Right lobe of liver (tissue), 6 donors: Measurements from ENCODE around the gene SULT4A1. TPM values are rescaled to one million over a fixed set of nuclear protein-coding genes. Genes with fewer than 3 reads are reported as not detected.

Source experiments
- ATAC-seq, 4 donors: fragments of 200-7000 bp; cut with Tn5 transposase; one replicate each; pipeline ENCODE4 v1.9.1; 2020; ENCODE audit warnings: mild to moderate bottlenecking in 4 of 4, moderate library complexity in 4 of 4
- DNase-seq, 3 donors: peaks; one replicate each; pipeline ENCODE4 v3.0.0-alpha.2; 2020
- H3K27ac ChIP-seq, 3 donors: fragments of 200-600 bp; one replicate each; pipeline ENCODE4 v1.8.0; 2022
- H3K27me3 ChIP-seq, 2 donors: fragments of 200-600 bp; one replicate each; pipeline ENCODE4 v1.8.0; 2022
- H3K36me3 ChIP-seq, 4 donors: fragments of 200-600 bp; sonication (generic) in 1 of 4; one replicate each; pipeline versions ENCODE4 v1.5.1 to v1.8.0; 2017 to 2022; ENCODE audit warnings: control low read depth in 1 of 4
- H3K4me1 ChIP-seq, 4 donors: fragments of 200-600 bp; sonication (generic) in 1 of 4; one replicate each; pipeline versions ENCODE4 v1.5.1 to v1.8.0; 2017 to 2022; ENCODE audit warnings: control low read depth in 1 of 4
- H3K4me3 ChIP-seq, 3 donors: fragments of 200-600 bp; one replicate each; pipeline ENCODE4 v1.8.0; 2022
- H3K9me3 ChIP-seq, 4 donors: fragments of 200-600 bp; sonication (generic) in 1 of 4; one replicate each; pipeline versions ENCODE4 v1.5.1 to v1.8.0; 2017 to 2022; ENCODE audit warnings: control low read depth in 1 of 4
- POLR2A ChIP-seq: fragments of 450-650 bp; IDR thresholded peaks from one replicate; pipeline ENCODE4 v1.6.1; 2017; ENCODE audit warnings: antibody characterized with exemption, mild to moderate bottlenecking
- WGBS: methylation state at CpG from one replicate; pipeline ENCODE4 v1.1.6; 2018; ENCODE audit warnings: low coverage, low lambda C conversion rate; ENCODE audit not compliant: insufficient coverage; ENCODE audit errors: missing lambda C conversion rate; 5-methylcytosine and 5-hydroxymethylcytosine counted together
- intact Hi-C, 2 donors: fragments of 100-400 bp; cut with DNase I; formaldehyde crosslinking; loops; one replicate each; pipeline versions ENCODE4 v1.11.2 to v1.14.1; 2022
- total RNA-seq, 6 experiments: library from RNA; depleted of rRNA in 2 of 6; stranded (reverse); fragments of >200 nt in 2 of 6; fragmentation: NEBNext Ultra II Directional in 3 of 6; extraction: Animal tissue kit (Norgen Biotek cat#: 25700) in 3 of 6; gene quantifications; one replicate each; pipeline versions ENCODE4 v1.1.0 to v1.2.4, GENCODE V29; 2016 to 2023
- TF ChIP-seq, protein P1 (sequence below), 4 donors: fragments of 200-600 bp in 3 of 4; fragments of 450-650 bp in 1 of 4; IDR thresholded peaks; one replicate each; pipeline versions ENCODE4 v1.5.1 to v1.8.0; 2016 to 2022; ENCODE audit warnings: antibody characterized with exemption in 4 of 4, mild to moderate bottlenecking in 2 of 4
- donor health status: DM: no; HTN: yes; CAD: no.
- donor health status: DM: no; HTN: no; CAD: no.
- donor health status: DM: no; HTN: no; CAD: no.
- donor health status: DM: no; HTN: yes; CAD: no.
- donor health status: DM: no; HTN: yes; CAD: no.

SULT4A1 gene
- total RNA-seq, 6 experiments from 2014 or later, result 0.09 to 0.20 (median 0.15) TPM; not detected in 2

DNA sequence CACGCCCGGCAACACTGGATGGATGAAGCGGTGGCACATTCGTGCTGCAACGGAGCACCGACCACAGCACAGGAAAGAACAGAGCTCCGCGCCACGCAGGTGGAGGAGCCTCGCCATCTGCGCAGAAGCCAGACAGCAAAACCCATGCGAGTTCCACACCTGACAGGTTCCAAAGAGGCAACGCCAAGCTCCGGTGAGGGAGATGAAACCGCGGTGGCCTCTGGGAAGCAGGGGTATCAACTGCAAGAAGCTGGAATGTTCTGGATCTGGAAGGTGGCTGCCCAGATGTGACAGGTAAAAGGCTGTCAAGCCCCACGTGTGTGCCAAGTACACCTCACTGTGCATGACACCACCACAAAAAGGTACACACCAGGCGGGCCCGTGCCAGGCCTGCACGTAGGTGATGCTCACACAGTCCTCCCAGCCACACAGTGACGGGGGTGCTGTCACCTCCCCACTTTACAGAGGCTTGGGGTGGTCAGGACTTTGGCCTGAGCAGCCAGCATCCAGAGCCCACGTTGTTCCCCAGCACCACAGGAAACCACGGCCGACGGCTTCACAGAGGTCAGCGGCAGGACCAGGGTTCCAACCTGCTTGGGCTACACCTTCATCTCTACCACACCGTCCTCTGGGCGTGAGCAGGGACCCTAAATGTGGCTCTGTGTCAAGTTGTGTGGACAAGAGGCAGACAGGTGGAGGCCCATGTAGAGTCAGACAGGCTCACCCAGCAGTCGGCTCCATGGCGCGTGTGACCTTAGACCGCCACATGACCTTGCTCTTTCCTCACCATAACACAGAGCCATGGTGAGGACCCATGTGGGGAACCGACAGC lies 30.5 kb downstream of the SULT4A1 start:
- Histone ChIP-seq H3K27ac (no peak overlapping the region), H3K36me3 (no peaks in the 10 kb centered on the region), H3K4me3 (no peak overlapping the region), H3K9me3 (no peaks in the 10 kb centered on the region), H3K4me1 (peaks cover 0 to 7% (median 0%) of the 10 kb centered on the region in 4 donors), H3K27me3 (no peaks in the 10 kb centered on the region)
- DNase-seq (peak in 1 of 3 donors; percentile 18), ATAC-seq (no peak)
- 90% methylated on average over 11 of the region's 33 CpGs for WGBS
- intact Hi-C loops, result no loop called here
- TF ChIP-seq POLR2A, result no peak
- TF ChIP-seq, protein P1, sequence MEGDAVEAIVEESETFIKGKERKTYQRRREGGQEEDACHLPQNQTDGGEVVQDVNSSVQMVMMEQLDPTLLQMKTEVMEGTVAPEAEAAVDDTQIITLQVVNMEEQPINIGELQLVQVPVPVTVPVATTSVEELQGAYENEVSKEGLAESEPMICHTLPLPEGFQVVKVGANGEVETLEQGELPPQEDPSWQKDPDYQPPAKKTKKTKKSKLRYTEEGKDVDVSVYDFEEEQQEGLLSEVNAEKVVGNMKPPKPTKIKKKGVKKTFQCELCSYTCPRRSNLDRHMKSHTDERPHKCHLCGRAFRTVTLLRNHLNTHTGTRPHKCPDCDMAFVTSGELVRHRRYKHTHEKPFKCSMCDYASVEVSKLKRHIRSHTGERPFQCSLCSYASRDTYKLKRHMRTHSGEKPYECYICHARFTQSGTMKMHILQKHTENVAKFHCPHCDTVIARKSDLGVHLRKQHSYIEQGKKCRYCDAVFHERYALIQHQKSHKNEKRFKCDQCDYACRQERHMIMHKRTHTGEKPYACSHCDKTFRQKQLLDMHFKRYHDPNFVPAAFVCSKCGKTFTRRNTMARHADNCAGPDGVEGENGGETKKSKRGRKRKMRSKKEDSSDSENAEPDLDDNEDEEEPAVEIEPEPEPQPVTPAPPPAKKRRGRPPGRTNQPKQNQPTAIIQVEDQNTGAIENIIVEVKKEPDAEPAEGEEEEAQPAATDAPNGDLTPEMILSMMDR (IDR thresholded peaks at IDR 0.05), result no peak

DNA sequence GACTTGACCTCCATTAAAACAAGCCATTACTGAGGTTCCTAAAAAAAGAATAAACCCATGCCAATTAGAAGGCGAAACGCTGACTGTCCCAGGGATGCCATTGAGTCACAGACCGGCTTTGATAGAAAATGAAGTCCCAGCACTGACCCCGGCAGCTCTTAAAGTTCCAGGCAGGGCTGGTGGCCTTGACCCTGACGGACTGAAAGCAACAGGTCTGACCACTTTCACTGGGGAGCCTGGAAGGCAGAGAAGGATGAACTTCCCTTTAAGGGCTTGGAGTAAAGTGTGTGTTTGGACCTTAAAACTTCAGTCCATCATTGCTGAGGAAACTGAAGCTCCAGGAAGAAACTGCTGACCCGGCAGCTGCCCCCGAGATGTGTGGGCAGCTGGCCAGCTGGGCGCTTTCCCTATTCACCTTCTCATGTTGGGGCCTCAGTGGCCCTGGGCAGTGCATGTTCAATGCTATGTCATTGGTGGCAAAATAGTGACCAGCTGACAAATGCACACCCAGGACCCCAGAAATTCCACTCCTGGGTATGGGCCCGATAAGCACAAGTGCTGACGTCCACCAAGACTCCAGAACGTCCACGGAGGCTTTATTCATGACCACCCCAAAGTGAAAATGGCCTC lies 31.3 kb downstream of the SULT4A1 start:
- intact Hi-C loops, result no loop called here
- Histone ChIP-seq H3K9me3 (no peaks in the 10 kb centered on the region), H3K27me3 (no peaks in the 10 kb centered on the region), H3K4me1 (peaks cover 0 to 7% (median 0%) of the 10 kb centered on the region in 4 donors), H3K36me3 (no peaks in the 10 kb centered on the region), H3K27ac (no peak overlapping the region), H3K4me3 (no peak overlapping the region)
- WGBS, result 51% methylated on average over 7 of the region's 12 CpGs
- ATAC-seq, result no peak
- TF ChIP-seq, protein P1 (IDR thresholded peaks at IDR 0.05), result no peak
- no peak for TF ChIP-seq POLR2A
- peak in 1 of 3 donors; percentile 13 for DNase-seq

DNA sequence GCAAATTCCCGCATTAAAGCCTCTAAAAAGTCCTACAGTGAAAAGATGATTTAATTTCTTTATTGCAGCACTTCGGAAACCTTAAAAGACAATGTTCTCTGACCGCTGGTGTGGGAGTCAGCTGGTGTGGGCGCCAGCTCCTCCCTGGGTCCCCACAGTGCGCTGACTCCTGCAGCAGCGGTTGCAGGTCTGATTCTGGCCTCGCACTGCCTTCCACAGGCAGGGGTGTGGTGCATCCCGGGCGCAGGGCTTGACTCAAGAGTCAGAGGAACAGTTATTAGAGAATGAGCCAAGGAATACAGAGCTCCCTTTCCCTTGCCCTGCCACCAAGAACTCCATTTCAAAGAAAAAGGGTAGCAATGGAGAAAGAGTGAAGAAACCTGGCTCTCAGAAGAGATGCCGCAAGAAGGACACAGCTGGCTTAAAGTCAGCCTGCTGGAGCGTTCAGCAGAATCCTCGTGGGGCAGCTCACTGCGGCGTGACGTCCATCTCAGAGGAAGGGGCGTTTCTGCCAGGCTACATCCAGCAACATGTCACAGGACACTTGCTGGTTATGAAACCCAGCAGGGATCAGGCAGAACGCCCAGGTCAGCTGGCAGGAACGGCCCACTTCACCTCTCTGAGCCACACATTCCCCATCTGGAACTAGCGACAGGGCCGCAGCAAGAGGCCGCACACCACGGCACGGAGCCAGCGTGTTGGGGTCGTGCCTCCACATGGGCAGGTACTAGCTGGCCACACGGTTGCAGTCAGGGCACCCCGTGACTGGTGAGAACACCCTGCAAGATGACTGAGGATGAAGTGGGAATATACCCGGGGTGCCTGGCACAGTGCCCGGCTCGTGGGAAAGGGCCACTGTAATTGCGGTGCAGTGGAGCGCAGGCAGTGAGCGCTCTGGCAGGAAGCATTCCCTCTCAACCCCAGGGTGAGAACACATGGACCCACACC lies 32.1 kb downstream of the SULT4A1 start:
- intact Hi-C loops, result loop anchor here in 1 of 2 donors (5.0 kb wide), 1 partner anchor 443 kb away; no protein-coding TSS in a partner anchor
- H3K4me3 ChIP-seq, result no peak overlapping the region
- DNase-seq, result peak; percentile 69 to 86 (median 79)
- H3K4me1 ChIP-seq, result peaks cover 0 to 7% (median 0%) of the 10 kb centered on the region in 4 donors
- peak overlapping the region in 1 of 3 donors; percentile 22 for H3K27ac ChIP-seq
- no peaks in the 10 kb centered on the region for H3K36me3 ChIP-seq
- WGBS, result 44% methylated on average over 18 of the region's 33 CpGs
- H3K27me3 ChIP-seq, result no peaks in the 10 kb centered on the region
- TF ChIP-seq, protein P1 (IDR thresholded peaks at IDR 0.05), result no peak
- no peak for TF ChIP-seq POLR2A
- peak; percentile 76 to 91 (median 82) for ATAC-seq
- H3K9me3 ChIP-seq, result no peaks in the 10 kb centered on the region
